Activated CD4-positive, alpha-beta T cell treated with anti-CD3 and anti-CD28 coated beads for 4 hours (primary cell): ENCODE measurements around the gene PLET1.
A peak's percentile ranks its signal among the peaks of the same experiment; 100 is the strongest.

Experiments used
- DNase-seq, 2 donors: peaks; one replicate each; pipeline ENCODE4 v3.0.0-alpha.2; 2020

Gene PLET1

GRCh38 chr11:112260490-112260889 lies at the start of gene PLET1:
TSS of gene PLET1 (minus strand) at chr11:112260860. CDS start at chr11:112260589, 271 bp downstream.
- DNase-seq = no peak

- no peak for DNase-seq
These were observed 49.8 kb upstream of the PLET1 start for GRCh38 chr11:112310419-112310818.

GRCh38 chr11:112308651-112309050 lies 48.0 kb upstream of the PLET1 start:
- no peak for DNase-seq

GRCh38 chr11:112307616-112308015 lies 47.0 kb upstream of the PLET1 start:
- DNase-seq = no peak

- DNase-seq = no peak
These were observed 45.6 kb upstream of the PLET1 start for GRCh38 chr11:112306230-112306629.

- DNase-seq = no peak
These were observed 44.3 kb upstream of the PLET1 start for GRCh38 chr11:112304914-112305313.

- DNase-seq = no peak
These were observed 43.0 kb upstream of the PLET1 start for GRCh38 chr11:112303616-112304015.

GRCh38 chr11:112302226-112302868 lies 41.7 kb upstream of the PLET1 start:
- no peak for DNase-seq

GRCh38 chr11:112300094-112300786 lies 39.6 kb upstream of the PLET1 start:
- no peak for DNase-seq

- DNase-seq = no peak
These were observed 37.9 kb upstream of the PLET1 start for GRCh38 chr11:112298535-112298934.

- peak; percentile 18 to 19 for DNase-seq
These were observed 36.7 kb upstream of the PLET1 start for GRCh38 chr11:112297248-112297866.

- no peak for DNase-seq
These were observed 35.4 kb upstream of the PLET1 start for GRCh38 chr11:112296044-112296443.

GRCh38 chr11:112294688-112295340 lies 34.2 kb upstream of the PLET1 start:
- DNase-seq = no peak

GRCh38 chr11:112293614-112294013 lies 33.0 kb upstream of the PLET1 start:
- no peak for DNase-seq

- DNase-seq = no peak
These were observed 32.2 kb upstream of the PLET1 start for GRCh38 chr11:112292785-112293407.

- no peak for DNase-seq
These were observed 31.5 kb upstream of the PLET1 start for GRCh38 chr11:112292188-112292587.

GRCh38 chr11:112291191-112291590 lies 30.5 kb upstream of the PLET1 start:
- DNase-seq = no peak

- DNase-seq = no peak
These were observed 29.8 kb upstream of the PLET1 start for GRCh38 chr11:112290493-112290850.

GRCh38 chr11:112289588-112290492 lies 29.2 kb upstream of the PLET1 start:
- peak; percentile 84 to 85 for DNase-seq

GRCh38 chr11:112288021-112288420 lies 27.4 kb upstream of the PLET1 start:
- no peak for DNase-seq

- DNase-seq = no peak
These were observed 25.2 kb upstream of the PLET1 start for GRCh38 chr11:112285841-112286311.

- no peak for DNase-seq
These were observed 21.1 kb upstream of the PLET1 start for GRCh38 chr11:112281726-112282125.
